Thoracic aorta (tissue), 2 donors: ENCODE data around the gene MICAL2. TPM values are rescaled to one million over a fixed set of nuclear protein-coding genes. Genes with fewer than 3 reads are reported as not detected.

Experiments
- ATAC-seq: fragments of 150-250 bp; one replicate; pipeline ENCODE4 v1.8.0; 2017; ENCODE audit warnings: low read depth; ENCODE audit not compliant: insufficient number of reproducible peaks, low FRiP score
- DNase-seq: peaks from one replicate; pipeline ENCODE4 v3.0.0-alpha.2; 2020; ENCODE audit warnings: low spot score
- H3K27ac ChIP-seq, 2 donors: fragments of 200-600 bp; sonication (generic); 1 replicate in 1 of 2; 2 replicates in 1 of 2; pipeline ENCODE4 v1.5.1; 2016; ENCODE audit warnings: mild to moderate bottlenecking in 2 of 2, moderate library complexity in 2 of 2
- H3K27me3 ChIP-seq: fragments of 200-600 bp; sonication (generic); replicated peaks from 2 replicates; pipeline ENCODE4 v1.6.0; 2016; ENCODE audit warnings: mild to moderate bottlenecking; ENCODE audit not compliant: insufficient read depth
- H3K36me3 ChIP-seq: fragments of 200-600 bp; sonication (generic); one replicate; pipeline ENCODE4 v1.5.1; 2016
- H3K4me1 ChIP-seq, 2 donors: fragments of 200-600 bp; sonication (generic); 1 replicate in 1 of 2; 2 replicates in 1 of 2; pipeline versions ENCODE4 v1.5.1 to v1.6.0; 2016; ENCODE audit warnings: low read depth in 2 of 2, mild to moderate bottlenecking in 1 of 2; ENCODE audit not compliant: control insufficient read depth in 1 of 2
- H3K4me3 ChIP-seq: fragments of 200-600 bp; sonication (generic); 2 replicates; pipeline ENCODE4 v1.5.1; 2016; ENCODE audit warnings: mild to moderate bottlenecking
- H3K9me3 ChIP-seq: fragments of 200-600 bp; sonication (generic); 2 replicates; pipeline ENCODE4 v1.5.1; 2016
- CTCF ChIP-seq: fragments of 200-600 bp; sonication (generic); IDR thresholded peaks from one replicate; pipeline ENCODE4 v1.5.1; 2019; ENCODE audit warnings: antibody characterized with exemption
- total RNA-seq, 2 donors: library from RNA; depleted of rRNA; stranded (reverse); fragments of >200 nt; gene quantifications; one replicate each; pipeline versions ENCODE4 v1.1.0 to v1.2.3, GENCODE V29; 2016

MICAL2 gene
- total RNA-seq, 2 donors from 2014 or later: 791 to 989 TPM

- peaks cover 30 to 95% of the 10 kb centered on the region in 2 donors for H3K4me1 ChIP-seq
- no peak for ATAC-seq
- H3K27ac ChIP-seq: peak overlapping the region; percentile 66 to 71
- H3K4me3 ChIP-seq: no peak overlapping the region
- peaks cover 13% of the 10 kb centered on the region for H3K36me3 ChIP-seq
- H3K27me3 ChIP-seq: no peaks in the 10 kb centered on the region
- H3K9me3 ChIP-seq: no peaks in the 10 kb centered on the region
- DNase-seq: no peak
- TF ChIP-seq CTCF: no peak
These were observed 78.3 kb downstream of the MICAL2 start for GRCh38 chr11:12188548-12189317.

- Histone ChIP-seq H3K4me1 (peaks cover 34 to 95% of the 10 kb centered on the region in 2 donors), H3K4me3 (no peak overlapping the region), H3K27me3 (no peaks in the 10 kb centered on the region), H3K9me3 (no peaks in the 10 kb centered on the region), H3K36me3 (peaks cover 3% of the 10 kb centered on the region), H3K27ac (peak overlapping the region; percentile 66 to 71)
- ATAC-seq (no peak), DNase-seq (no peak)
- TF ChIP-seq CTCF: peak; percentile 47
These were observed 79.3 kb downstream of the MICAL2 start for GRCh38 chr11:12189543-12190235.

- Histone ChIP-seq H3K9me3 (no peaks in the 10 kb centered on the region), H3K36me3 (peaks cover 3% of the 10 kb centered on the region), H3K4me3 (no peak overlapping the region), H3K27me3 (no peaks in the 10 kb centered on the region), H3K4me1 (peaks cover 32 to 97% of the 10 kb centered on the region in 2 donors), H3K27ac (peak overlapping the region; percentile 66 to 71)
- DNase-seq (no peak), ATAC-seq (no peak)
- no peak for TF ChIP-seq CTCF
These were observed 80.1 kb downstream of the MICAL2 start for GRCh38 chr11:12190511-12190910.

GRCh38 chr11:12192794-12193514, 82.6 kb downstream of the MICAL2 start:
- no peaks in the 10 kb centered on the region for H3K9me3 ChIP-seq
- ATAC-seq: no peak
- H3K4me3 ChIP-seq: no peak overlapping the region
- H3K27ac ChIP-seq: peak overlapping the region in 1 of 2 donors; percentile 16
- H3K4me1 ChIP-seq: peaks cover 16 to 97% of the 10 kb centered on the region in 2 donors
- no peaks in the 10 kb centered on the region for H3K27me3 ChIP-seq
- DNase-seq: no peak
- TF ChIP-seq CTCF: no peak
- H3K36me3 ChIP-seq: peaks cover 7% of the 10 kb centered on the region
